Omental fat pad (tissue), 4 donors: ENCODE results near the gene GCSAM. TPM values are rescaled to one million over a fixed set of nuclear protein-coding genes. Genes with fewer than 3 reads are reported as not detected.

Experiments used
- ATAC-seq: fragments of 150-250 bp; one replicate; pipeline ENCODE4 v1.9.1; 2016; ENCODE audit warnings: mild to moderate bottlenecking, moderate library complexity; ENCODE audit not compliant: low FRiP score
- DNase-seq: peaks from one replicate; pipeline ENCODE4 v3.0.0-alpha.2; 2019; ENCODE audit warnings: low spot score
- total RNA-seq, 4 donors: library from RNA; depleted of rRNA; stranded (reverse); fragments of >200 nt; gene quantifications; one replicate each; pipeline ENCODE4 v1.1.0, GENCODE V29; 2016
- TF ChIP-seq, protein P1 (sequence below), 3 donors: fragments of 450-650 bp; IDR thresholded peaks; one replicate each; pipeline ENCODE4 v1.5.1; 2016 to 2017; ENCODE audit warnings: antibody characterized with exemption in 3 of 3, mild to moderate bottlenecking in 3 of 3, moderate library complexity in 2 of 3

The GCSAM gene
- total RNA-seq, 4 donors from 2014 or later, result 0.47 to 0.88 (median 0.48) TPM; not detected in 1

DNA sequence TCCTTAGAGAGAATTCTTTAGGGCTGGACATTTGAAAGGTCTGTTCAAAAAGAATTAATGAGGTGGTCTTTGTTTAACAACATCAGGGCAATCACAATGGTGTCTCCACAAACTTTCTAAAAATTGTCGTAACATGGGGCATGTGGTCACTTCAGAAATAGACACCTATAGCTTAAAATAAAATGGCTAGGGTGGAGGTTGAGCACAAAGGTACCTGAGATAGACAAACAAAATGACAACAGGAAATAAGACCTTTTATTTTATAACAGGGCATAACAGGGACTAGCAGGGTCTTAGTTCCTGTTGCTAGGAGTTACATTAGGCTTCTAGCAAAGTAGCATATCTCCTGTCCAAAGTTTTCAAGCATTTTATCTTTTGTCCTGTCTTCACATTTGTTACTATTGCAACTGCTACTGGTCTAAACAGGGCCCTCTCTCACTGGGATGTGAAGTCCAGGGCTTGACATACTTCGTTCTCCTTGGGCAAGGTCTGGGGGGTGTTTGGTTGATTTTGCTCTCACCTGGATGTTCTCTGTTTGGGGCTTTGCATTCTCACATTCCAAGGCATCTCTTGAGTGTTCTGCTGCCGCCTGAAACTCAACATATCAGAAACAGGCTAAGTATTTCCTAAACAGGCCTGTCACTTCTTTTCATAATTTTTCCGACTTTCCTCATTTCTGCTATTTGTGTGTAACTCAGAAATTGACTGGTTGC is 3.0 kb downstream of the GCSAM start:
- DNase-seq, result no peak
- TF ChIP-seq, protein P1, sequence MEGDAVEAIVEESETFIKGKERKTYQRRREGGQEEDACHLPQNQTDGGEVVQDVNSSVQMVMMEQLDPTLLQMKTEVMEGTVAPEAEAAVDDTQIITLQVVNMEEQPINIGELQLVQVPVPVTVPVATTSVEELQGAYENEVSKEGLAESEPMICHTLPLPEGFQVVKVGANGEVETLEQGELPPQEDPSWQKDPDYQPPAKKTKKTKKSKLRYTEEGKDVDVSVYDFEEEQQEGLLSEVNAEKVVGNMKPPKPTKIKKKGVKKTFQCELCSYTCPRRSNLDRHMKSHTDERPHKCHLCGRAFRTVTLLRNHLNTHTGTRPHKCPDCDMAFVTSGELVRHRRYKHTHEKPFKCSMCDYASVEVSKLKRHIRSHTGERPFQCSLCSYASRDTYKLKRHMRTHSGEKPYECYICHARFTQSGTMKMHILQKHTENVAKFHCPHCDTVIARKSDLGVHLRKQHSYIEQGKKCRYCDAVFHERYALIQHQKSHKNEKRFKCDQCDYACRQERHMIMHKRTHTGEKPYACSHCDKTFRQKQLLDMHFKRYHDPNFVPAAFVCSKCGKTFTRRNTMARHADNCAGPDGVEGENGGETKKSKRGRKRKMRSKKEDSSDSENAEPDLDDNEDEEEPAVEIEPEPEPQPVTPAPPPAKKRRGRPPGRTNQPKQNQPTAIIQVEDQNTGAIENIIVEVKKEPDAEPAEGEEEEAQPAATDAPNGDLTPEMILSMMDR (IDR thresholded peaks at IDR 0.05), result no peak
- no peak for ATAC-seq

DNA sequence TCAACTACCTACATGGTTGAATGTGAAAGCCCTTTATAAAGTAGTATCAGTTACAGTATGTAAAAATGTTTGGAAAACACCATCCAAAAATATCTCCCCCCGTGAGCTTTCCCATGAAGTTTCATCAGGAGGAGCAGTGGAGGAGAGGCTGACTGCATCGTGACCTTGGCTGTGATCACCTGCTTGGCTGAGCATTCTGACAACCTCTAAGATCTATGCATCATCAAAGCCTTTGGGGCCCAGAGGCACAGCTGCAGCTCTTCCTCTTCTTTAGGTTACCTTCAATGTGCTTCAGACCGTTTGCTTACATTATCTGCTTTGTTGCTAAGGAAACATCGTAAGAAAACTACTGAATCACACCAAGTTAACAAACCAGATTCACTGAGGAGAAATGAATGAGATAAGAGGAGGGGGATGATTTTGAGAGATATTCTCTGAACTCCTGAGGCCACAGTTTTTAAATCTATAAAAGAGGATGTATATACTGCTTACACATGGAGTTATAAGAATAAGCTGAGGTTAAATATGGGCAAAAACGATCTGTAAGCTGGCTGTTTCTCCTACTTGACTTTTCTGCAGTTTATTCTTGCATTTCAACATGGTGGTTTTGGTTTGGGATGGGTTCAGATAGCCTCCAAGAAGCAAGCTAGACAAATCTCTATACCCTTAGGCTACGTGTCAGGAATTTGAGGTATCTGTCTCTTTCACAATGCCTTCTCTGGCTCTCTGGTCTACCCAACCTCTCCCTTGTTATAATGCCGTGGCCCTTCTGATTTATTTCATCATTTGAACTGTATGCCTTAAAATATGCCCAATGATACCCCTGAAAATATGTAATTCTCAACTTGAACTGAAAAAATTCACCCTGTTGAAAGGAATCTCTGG is 4.0 kb downstream of the GCSAM start:
- ATAC-seq, result peak; percentile 53
- TF ChIP-seq, protein P1 (IDR thresholded peaks at IDR 0.05), result no peak

DNA sequence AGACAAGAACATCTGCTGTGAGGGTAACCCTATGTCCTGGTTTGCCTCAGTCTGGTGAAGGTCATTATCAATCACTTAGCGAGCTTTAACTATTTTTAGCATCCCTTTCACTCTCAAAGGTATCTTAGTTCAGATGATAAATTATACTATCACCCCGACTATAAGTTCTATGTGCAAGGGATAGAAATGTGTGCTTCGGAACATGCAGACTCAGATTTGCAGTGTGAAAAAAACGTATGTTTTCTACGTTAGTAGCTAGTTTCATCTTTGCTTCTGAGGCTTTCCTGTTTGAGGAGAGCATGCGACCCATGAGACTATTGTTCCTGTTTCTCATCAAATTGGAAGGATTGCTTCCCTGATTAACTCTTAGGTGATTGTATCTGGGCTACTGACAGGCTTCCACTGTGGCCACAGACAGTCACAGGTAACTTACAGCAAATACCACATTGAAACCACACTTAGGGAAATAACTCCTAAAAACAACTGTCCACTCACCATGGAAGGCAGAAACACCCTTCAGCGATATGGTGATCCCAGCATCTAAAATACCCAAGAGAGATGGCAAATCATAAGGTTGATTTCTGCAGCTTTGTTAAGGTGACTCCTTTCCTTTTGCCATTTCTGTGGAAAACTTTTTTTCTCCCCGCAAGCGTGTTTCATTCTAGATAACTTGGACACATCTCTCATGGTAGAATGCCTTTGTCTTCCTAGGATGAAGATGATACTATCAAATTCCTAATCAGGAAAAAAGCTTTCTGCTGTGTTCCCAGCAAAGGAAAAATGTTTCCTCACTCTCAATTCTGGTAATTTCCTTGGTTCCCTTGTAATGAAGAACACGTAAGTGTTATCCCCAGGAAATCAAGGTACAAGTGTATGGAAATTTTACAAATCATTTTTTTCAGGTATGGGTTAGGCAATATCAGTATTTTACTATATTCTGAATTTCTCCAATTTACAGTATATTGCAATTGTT is 5.2 kb downstream of the GCSAM start:
- TF ChIP-seq, protein P1 (IDR thresholded peaks at IDR 0.05), result no peak
- DNase-seq (no peak), ATAC-seq (no peak)

More for the DNA sequence above, 4.0 kb downstream of the GCSAM start:
- no peak for DNase-seq

DNA sequence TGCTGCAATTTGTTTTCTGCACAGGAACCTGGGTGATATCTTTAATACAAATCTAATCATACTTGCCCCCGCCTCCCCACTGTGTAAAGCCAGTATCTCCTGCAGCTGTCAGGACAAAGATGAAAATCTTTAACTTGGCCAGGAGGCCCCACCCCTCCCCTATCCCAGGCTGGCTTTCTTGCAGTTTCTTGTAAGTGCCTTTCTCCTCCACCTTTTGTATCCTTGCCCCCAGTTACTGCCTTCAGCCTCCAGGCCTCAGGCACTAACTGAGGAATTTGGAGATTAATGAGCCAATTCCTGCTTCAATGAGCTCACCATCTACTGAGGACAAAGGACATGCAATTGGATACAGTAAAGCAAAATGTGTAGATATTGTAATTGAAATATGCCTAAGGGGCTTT is 6.5 kb downstream of the GCSAM start:
- DNase-seq (no peak), ATAC-seq (no peak)
- TF ChIP-seq, protein P1 (IDR thresholded peaks at IDR 0.05), result no peak

DNA sequence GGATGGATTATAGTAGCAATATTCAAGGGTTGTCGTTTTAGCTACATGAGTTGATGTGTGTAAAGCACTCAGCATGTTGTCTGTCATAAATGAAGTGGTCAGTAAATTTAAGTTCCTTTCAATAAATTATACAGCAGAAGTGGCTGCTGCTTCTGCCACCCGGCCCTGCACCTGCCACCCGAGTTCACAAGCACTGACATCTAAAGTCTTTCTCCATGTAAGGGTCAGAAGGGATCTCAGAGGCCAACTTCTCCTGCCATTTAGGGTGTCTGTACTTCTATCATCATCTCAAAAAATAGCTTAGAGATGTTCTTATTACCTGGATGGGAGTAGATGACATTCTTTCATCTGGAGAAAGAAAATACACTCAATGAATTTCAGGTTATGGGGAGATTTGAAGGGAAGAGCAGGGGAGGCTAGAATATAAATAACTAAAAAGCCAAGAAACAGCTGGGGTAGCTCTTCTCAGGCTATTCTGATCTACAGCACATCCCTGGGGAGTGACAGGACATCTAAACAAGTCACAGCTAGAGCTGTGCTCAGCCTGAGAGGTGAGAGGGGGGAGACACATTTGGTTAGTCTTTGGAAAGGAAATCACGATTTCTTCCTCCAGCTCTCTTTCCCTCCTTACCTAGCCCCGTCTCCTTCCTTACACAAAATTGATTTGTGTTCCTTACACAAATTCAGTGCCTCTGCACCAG is 8.0 kb downstream of the GCSAM start:
- TF ChIP-seq, protein P1 (IDR thresholded peaks at IDR 0.05), result no peak
- no peak for DNase-seq
- ATAC-seq, result no peak

DNA sequence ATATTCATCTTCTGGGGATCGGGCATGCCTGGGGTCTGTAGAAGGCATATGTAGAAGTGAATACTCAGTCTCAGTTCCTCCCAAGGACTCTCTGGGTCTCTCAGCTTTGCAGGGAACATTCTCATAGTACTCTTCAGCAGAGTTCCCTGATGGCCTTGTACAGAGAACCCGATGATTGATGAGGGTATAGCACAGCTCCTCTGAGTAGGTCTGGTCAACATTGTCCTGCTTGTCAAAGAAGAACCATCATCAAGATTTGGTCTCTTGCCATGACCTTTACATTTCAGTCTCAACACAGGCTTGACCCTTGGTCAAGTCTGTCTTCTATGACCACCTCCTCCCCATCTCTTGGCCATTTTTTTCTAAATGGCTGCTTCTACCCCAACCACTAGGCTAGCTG is 9.5 kb downstream of the GCSAM start:
- DNase-seq (no peak), ATAC-seq (no peak)
- TF ChIP-seq, protein P1 (IDR thresholded peaks at IDR 0.05), result no peak
